HCT116 (cell line): ENCODE measurements around the gene PPP1R16B. TPM values are rescaled to one million over a fixed set of nuclear protein-coding genes. Genes with fewer than 3 reads are reported as not detected.

Experiments used
- ATAC-seq: fragments of 200-7000 bp; cut with Tn5 transposase; 2 replicates; pipeline ENCODE4 v1.9.1; 2020; ENCODE audit warnings: mild to moderate bottlenecking, moderate library complexity
- BruUV-seq: library from RNA; stranded (reverse); fragments of 400-500 nt; replicated peaks from 2 replicates; lab custom pipeline; 2021; lab: Mats Ljungman, UMichigan
- CTCF ChIA-PET: fragments of 300-600 bp; sonication (Branson Sonifier 250); formaldehyde crosslinking; loops from one replicate; lab custom pipeline; 2021; ENCODE audit warnings: antibody characterized with exemption; lab: Charles Lee
- POLR2A ChIA-PET: fragments of 300-600, 350-600 bp; sonication (Branson Sonifier 250); formaldehyde crosslinking; loops from one replicate; lab custom pipeline; 2021; ENCODE audit warnings: antibody characterized with exemption; lab: Charles Lee
- RAD21 ChIA-PET, 2 experiments: fragments of 300-600 bp; sonication (Branson Sonifier 250); formaldehyde crosslinking; loops; one replicate each; lab custom pipeline; 2023; ENCODE audit warnings: low total read pairs in 2 of 2; ENCODE audit not compliant: uncharacterized antibody in 2 of 2, unreplicated experiment in 2 of 2, low non-redundant PET in 1 of 2; lab: Charles Lee
- DNase-seq: peaks from one replicate; pipeline ENCODE4 v3.0.0-alpha.2; 2010; ENCODE audit warnings: low read depth, low spot score
- H2AFZ ChIP-seq: fragments of 200-600 bp; shearing (Covaris generic), sonication (generic); 2 replicates; pipeline ENCODE4 v1.6.1; 2017; ENCODE audit warnings: low read depth, mixed run types, mixed read lengths, antibody characterized with exemption, low read length; ENCODE audit not compliant: poor library complexity, severe bottlenecking
- H3K27ac ChIP-seq: 2 replicates; pipeline ENCODE4 v1.5.1; 2012; ENCODE audit warnings: low read depth, low read length
- H3K27me3 ChIP-seq: fragments of 200-600 bp; sonication (generic); 2 replicates; pipeline ENCODE4 v1.6.1; 2016; ENCODE audit warnings: mixed run types, low read length, mixed read lengths; ENCODE audit not compliant: insufficient read depth
- H3K36me3 ChIP-seq, 2 experiments: fragments of 200-500 bp in 1 of 2; fragments of 200-600 bp in 1 of 2; sonication (Bioruptor generic) in 1 of 2; sonication (generic) in 1 of 2; 2 replicates each; pipeline versions ENCODE4 v1.5.1 to v1.6.1; 2014 to 2016; ENCODE audit warnings: low read length in 2 of 2, inconsistent platforms in 1 of 2, mixed read lengths in 1 of 2, mixed run types in 1 of 2; ENCODE audit not compliant: insufficient read depth in 2 of 2, control insufficient read depth in 1 of 2
- H3K4me1 ChIP-seq, 2 experiments: fragments of 200-600 bp in 1 of 2; sonication (generic) in 1 of 2; 2 replicates each; pipeline versions ENCODE4 v1.5.1 to v1.6.1; 2012 to 2017; ENCODE audit warnings: low read length in 2 of 2, inconsistent platforms in 1 of 2, mild to moderate bottlenecking in 1 of 2, mixed read lengths in 1 of 2, mixed run types in 1 of 2, moderate library complexity in 1 of 2; ENCODE audit not compliant: insufficient read depth in 2 of 2, control insufficient read depth in 1 of 2
- H3K4me2 ChIP-seq: fragments of 200-600 bp; sonication (generic); 2 replicates; pipeline ENCODE4 v1.6.1; 2017; ENCODE audit warnings: mixed run types, low read length, mixed read lengths
- H3K4me3 ChIP-seq, 2 experiments: fragments of 200-600 bp in 1 of 2; sonication (generic) in 1 of 2; replicated peaks in 1 of 2; 2 replicates each; pipeline ENCODE4 v1.5.1; 2011 to 2016; ENCODE audit warnings: low read length in 2 of 2, control low read depth in 1 of 2, low read depth in 1 of 2, mild to moderate bottlenecking in 1 of 2, mixed read lengths in 1 of 2, mixed run types in 1 of 2
- H3K79me2 ChIP-seq: fragments of 200-600 bp; sonication (generic); 2 replicates; pipeline ENCODE4 v1.6.1; 2017; ENCODE audit warnings: mild to moderate bottlenecking, mixed run types, low read length, moderate library complexity, mixed read lengths; ENCODE audit not compliant: insufficient read depth
- H3K9ac ChIP-seq: fragments of 200-600 bp; sonication (generic); 2 replicates; pipeline ENCODE4 v1.6.1; 2016; ENCODE audit warnings: low read length, mixed read lengths
- H3K9me2 ChIP-seq: fragments of 200-600 bp; sonication (generic), shearing (Covaris generic); 2 replicates; pipeline ENCODE4 v1.6.1; 2017; ENCODE audit warnings: mixed run types, mild to moderate bottlenecking, moderate library complexity; ENCODE audit not compliant: insufficient read depth
- H3K9me3 ChIP-seq, 2 experiments: fragments of 200-500 bp in 1 of 2; fragments of 200-600 bp in 1 of 2; sonication (Bioruptor generic) in 1 of 2; sonication (generic) in 1 of 2; 2 replicates each; pipeline ENCODE4 v1.6.1; 2014 to 2017; ENCODE audit warnings: low read length in 2 of 2, mixed read lengths in 2 of 2, inconsistent platforms in 1 of 2, low read depth in 1 of 2, mild to moderate bottlenecking in 1 of 2, mixed run types in 1 of 2, moderate library complexity in 1 of 2; ENCODE audit not compliant: control insufficient read depth in 1 of 2, insufficient read depth in 1 of 2
- H4K20me1 ChIP-seq: fragments of 200-600 bp; sonication (generic), shearing (Covaris generic); 2 replicates; pipeline ENCODE4 v1.6.1; 2017; ENCODE audit warnings: mixed run types, mild to moderate bottlenecking, moderate library complexity; ENCODE audit not compliant: insufficient read depth
- ATF3 ChIP-seq: IDR thresholded peaks from 2 replicates; pipeline ENCODE4 v1.6.1; 2012
- CBX3 ChIP-seq: IDR thresholded peaks from 2 replicates; pipeline ENCODE4 v1.6.1; 2012; ENCODE audit warnings: low read depth
- EGR1 ChIP-seq: IDR thresholded peaks from 2 replicates; pipeline ENCODE4 v1.6.1; 2012; ENCODE audit warnings: low read depth
- EZH2 ChIP-seq: fragments of 200-600 bp; sonication (generic); IDR thresholded peaks from 2 replicates; pipeline ENCODE4 v1.6.1; 2017; ENCODE audit warnings: antibody characterized with exemption, mixed run types
- FOSL1 ChIP-seq: IDR thresholded peaks from 2 replicates; pipeline ENCODE4 v1.6.1; 2012; ENCODE audit warnings: low read depth
- MAX ChIP-seq: IDR thresholded peaks from 2 replicates; pipeline ENCODE4 v1.6.1; 2012
- POLR2A ChIP-seq: IDR thresholded peaks from 2 replicates; pipeline ENCODE4 v1.7.0; 2011; ENCODE audit warnings: borderline replicate concordance; ENCODE audit not compliant: insufficient read depth, insufficient read length; ENCODE audit errors: extremely low read depth
- RAD21 ChIP-seq: IDR thresholded peaks from 2 replicates; pipeline ENCODE4 v1.6.1; 2012; ENCODE audit warnings: low read depth, mild to moderate bottlenecking
- SIN3A ChIP-seq: IDR thresholded peaks from 2 replicates; pipeline ENCODE4 v1.6.1; 2012; ENCODE audit warnings: low read depth
- SP1 ChIP-seq: IDR thresholded peaks from 2 replicates; pipeline ENCODE4 v1.6.1; 2012; ENCODE audit warnings: low read depth
- TCF7L2 ChIP-seq: IDR thresholded peaks from 2 replicates; pipeline ENCODE4 v1.7.0; 2011; ENCODE audit warnings: borderline replicate concordance, inconsistent platforms; ENCODE audit not compliant: insufficient read depth, insufficient read length; ENCODE audit errors: extremely low read depth
- YY1 ChIP-seq: IDR thresholded peaks from 2 replicates; pipeline ENCODE4 v1.6.1; 2011; ENCODE audit warnings: low read length, low read depth, moderate library complexity, mild to moderate bottlenecking; ENCODE audit not compliant: insufficient replicate concordance; ENCODE audit errors: extremely low read depth
- ZBTB33 ChIP-seq: IDR thresholded peaks from 2 replicates; pipeline ENCODE4 v1.6.1; 2011; ENCODE audit warnings: mild to moderate bottlenecking, low read length, moderate library complexity; ENCODE audit not compliant: insufficient replicate concordance; ENCODE audit errors: extremely low read depth
- ZFX ChIP-seq: fragments of 450-650 bp; IDR thresholded peaks from 2 replicates; pipeline ENCODE4 v1.6.1; 2017
- intact Hi-C: fragments of 100-400 bp; cut with micrococcal nuclease; formaldehyde crosslinking; loops from 2 replicates; pipeline ENCODE4 v1.10.0; 2022
- total RNA-seq: library from RNA; stranded (reverse); gene quantifications from one replicate; pipeline ENCODE4 v1.2.1, GENCODE V29; 2021; ENCODE audit not compliant: unreplicated experiment

PPP1R16B gene
- total RNA-seq, 1 experiment from 2014 or later: 0.52 TPM

GRCh38 chr20:38864662-38865061 is 59.2 kb downstream of the PPP1R16B start:
- CTCF ChIA-PET: no interaction called here

More at GRCh38 chr20:38864662-38865061, 59.2 kb downstream of the PPP1R16B start:
- BruUV-seq: no TSS peak
- ChIA-PET POLR2A (no interaction called here), RAD21 (no interaction called here)
- no peak overlapping the region for H3K9ac ChIP-seq
- intact Hi-C loops: no loop called here
- H4K20me1 ChIP-seq: no peaks in the 10 kb centered on the region
- TF ChIP-seq CBX3 (no peak), YY1 (no peak), RAD21 (no peak), ZFX (no peak), EGR1 (no peak), POLR2A (no peak), SP1 (no peak), ATF3 (no peak), FOSL1 (no peak), EZH2 (no peak), ZBTB33 (no peak), MAX (no peak), TCF7L2 (no peak), SIN3A (no peak)
- H3K4me2 ChIP-seq: no peak overlapping the region
- no peak for ATAC-seq
- no peak overlapping the region for H3K4me3 ChIP-seq
- H2AFZ ChIP-seq: no peak overlapping the region
- H3K79me2 ChIP-seq: no peaks in the 10 kb centered on the region
- no peak overlapping the region for H3K27ac ChIP-seq
- no peaks in the 10 kb centered on the region for H3K36me3 ChIP-seq
- no peaks in the 10 kb centered on the region for H3K9me3 ChIP-seq
- H3K9me2 ChIP-seq: no peaks in the 10 kb centered on the region
- DNase-seq: no peak
- no peaks in the 10 kb centered on the region for H3K27me3 ChIP-seq
- H3K4me1 ChIP-seq: peaks cover 3 to 9% of the 10 kb centered on the region in 2 experiments; a peak in 3 of 4 replicates
